ENCODE results near the gene LIN52. TPM values are rescaled to one million over a fixed set of nuclear protein-coding genes. Genes with fewer than 3 reads are reported as not detected.

Gene LIN52
- total RNA-seq, 1 experiment from 2014 or later = 11.0 TPM

DNA sequence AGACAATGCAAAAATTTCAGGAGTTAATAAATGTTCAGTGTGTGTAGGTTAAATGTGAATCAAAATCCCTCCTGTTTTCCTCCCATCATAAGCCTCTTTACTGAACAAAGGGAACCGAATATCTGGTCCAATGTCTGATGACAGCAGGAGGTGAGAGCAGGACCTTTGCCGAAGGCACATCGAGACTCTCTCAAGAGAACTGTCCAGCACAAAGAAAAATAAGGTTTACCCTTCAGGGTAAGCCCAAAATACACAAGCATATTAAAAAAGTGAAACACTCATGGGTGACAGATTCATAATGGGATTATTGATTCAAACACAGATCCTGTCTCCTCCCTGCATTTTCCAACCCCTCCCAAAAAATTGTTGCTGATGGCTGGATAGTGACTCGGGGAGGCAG is 150.3 kb downstream of the LIN52 start:
- no peak overlapping the region for H3K4me3 Mint-ChIP-seq

More for the DNA sequence above, 150.3 kb downstream of the LIN52 start:
- H2BK120ac ChIP-seq (ENCODE audit: low read depth, low read length, poor library complexity, severe bottlenecking) = no peak overlapping the region
- H2BK20ac ChIP-seq (ENCODE audit: low read depth, low read length, poor library complexity, severe bottlenecking) = no peak overlapping the region
- H3K14ac ChIP-seq (ENCODE audit: insufficient read depth, low read length) = no peak overlapping the region
- peaks cover 5% of the 10 kb centered on the region for H3K23me2 ChIP-seq (ENCODE audit: insufficient read length, low read depth, low read length, poor library complexity, severe bottlenecking)
- H3T11ph ChIP-seq (ENCODE audit: low read length) = no peak overlapping the region
- no peak overlapping the region for H3K4me2 ChIP-seq (ENCODE audit: insufficient read depth, insufficient read length, low read length)
- no peak overlapping the region for H2AFZ ChIP-seq (ENCODE audit: low read length)
- H2BK5ac ChIP-seq (ENCODE audit: insufficient read length, low read length) = no peak overlapping the region
- no peak overlapping the region for H2AK5ac ChIP-seq (ENCODE audit: insufficient read length, low read length)
- no peak overlapping the region for H4K5ac ChIP-seq (ENCODE audit: insufficient read length, low read depth, low read length)
- no peak overlapping the region for H3K27ac ChIP-seq (ENCODE audit: insufficient read length, low read depth, low read length)
- H3K9ac ChIP-seq (ENCODE audit: extremely low read depth, insufficient read length, low read length) = no peak overlapping the region
- no peak overlapping the region for H3K23ac ChIP-seq (ENCODE audit: insufficient read length, low read depth, low read length)
- H3K9me3 ChIP-seq (ENCODE audit: control insufficient read depth, low read depth, low read length) = peaks cover 5% of the 10 kb centered on the region
- TF ChIP-seq, protein P1, sequence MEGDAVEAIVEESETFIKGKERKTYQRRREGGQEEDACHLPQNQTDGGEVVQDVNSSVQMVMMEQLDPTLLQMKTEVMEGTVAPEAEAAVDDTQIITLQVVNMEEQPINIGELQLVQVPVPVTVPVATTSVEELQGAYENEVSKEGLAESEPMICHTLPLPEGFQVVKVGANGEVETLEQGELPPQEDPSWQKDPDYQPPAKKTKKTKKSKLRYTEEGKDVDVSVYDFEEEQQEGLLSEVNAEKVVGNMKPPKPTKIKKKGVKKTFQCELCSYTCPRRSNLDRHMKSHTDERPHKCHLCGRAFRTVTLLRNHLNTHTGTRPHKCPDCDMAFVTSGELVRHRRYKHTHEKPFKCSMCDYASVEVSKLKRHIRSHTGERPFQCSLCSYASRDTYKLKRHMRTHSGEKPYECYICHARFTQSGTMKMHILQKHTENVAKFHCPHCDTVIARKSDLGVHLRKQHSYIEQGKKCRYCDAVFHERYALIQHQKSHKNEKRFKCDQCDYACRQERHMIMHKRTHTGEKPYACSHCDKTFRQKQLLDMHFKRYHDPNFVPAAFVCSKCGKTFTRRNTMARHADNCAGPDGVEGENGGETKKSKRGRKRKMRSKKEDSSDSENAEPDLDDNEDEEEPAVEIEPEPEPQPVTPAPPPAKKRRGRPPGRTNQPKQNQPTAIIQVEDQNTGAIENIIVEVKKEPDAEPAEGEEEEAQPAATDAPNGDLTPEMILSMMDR (conservative IDR thresholded peaks at IDR 0.05) = no peak
- no peaks in the 10 kb centered on the region for H3K4me1 ChIP-seq (ENCODE audit: insufficient read depth, low read length)
- H3K27me3 ChIP-seq (ENCODE audit: insufficient read depth, low read length) = peaks cover 27% of the 10 kb centered on the region
- no peaks in the 10 kb centered on the region for H4K20me1 ChIP-seq (ENCODE audit: control insufficient read depth, insufficient read depth, insufficient read length)
- no peaks in the 10 kb centered on the region for H3K79me2 ChIP-seq (ENCODE audit: insufficient read depth, low read length)
- H3K27me3 Mint-ChIP-seq (ENCODE audit: low read depth) = peaks cover 94% of the 10 kb centered on the region
- peaks cover 0 to 4% (median 2%) of the 10 kb centered on the region in 3 experiments; a peak in 4 of 7 replicates for H3K36me3 Mint-ChIP-seq (ENCODE audit: insufficient read depth in 1 of 3, low read depth in 3 of 3)
- H2BK15ac ChIP-seq (ENCODE audit: low read depth, low read length) = no peak overlapping the region
- H3K4ac ChIP-seq (ENCODE audit: low read depth, low read length) = no peak overlapping the region
- H3K56ac ChIP-seq (ENCODE audit: insufficient read length, low read depth, low read length) = no peak overlapping the region
- H2BK12ac ChIP-seq (ENCODE audit: insufficient read length, low read depth, low read length) = no peak overlapping the region
- DNase-seq = no peak
- H3K79me1 ChIP-seq (ENCODE audit: insufficient read depth, low read depth, low read length, poor library complexity, severe bottlenecking) = no peaks in the 10 kb centered on the region
- no peak overlapping the region for H4K91ac ChIP-seq (ENCODE audit: insufficient read length, low read depth, low read length)
- H3K18ac ChIP-seq (ENCODE audit: insufficient read length, low read depth, low read length) = no peak overlapping the region
- no peak overlapping the region for H4K8ac ChIP-seq (replicated peaks; ENCODE audit: insufficient read length, low read depth, low read length)
- 0 out of 4 replicates have a peak, but pooled peaks cover 0 to 3% of the 10 kb centered on the region in 2 experiments for H3K4me1 Mint-ChIP-seq
- peaks cover 10 to 11% of the 10 kb centered on the region in 2 experiments for H3K9me3 Mint-ChIP-seq
- H3K27ac Mint-ChIP-seq = no peak overlapping the region
- no CpG with 5 or more reads among the region's 4 CpGs for WGBS (ENCODE audit: extremely low coverage, insufficient read length, low lambda C conversion rate)

Data from H9 (cell line).